B cell (primary cell): ENCODE measurements around the gene GGT7.

ENCODE experiments used
- EZH2 ChIP-seq: IDR thresholded peaks from 2 replicates; pipeline ENCODE4 v1.6.1; 2012; ENCODE audit warnings: borderline replicate concordance, low read depth, mild to moderate bottlenecking, moderate library complexity, low read length; ENCODE audit not compliant: insufficient read depth, poor library complexity, severe bottlenecking
- TF ChIP-seq, protein P1 (sequence below): fragments of 200-600 bp; IDR thresholded peaks from one replicate; pipeline ENCODE4 v1.8.0; 2022; ENCODE audit warnings: antibody characterized with exemption, mild to moderate bottlenecking

- TF ChIP-seq, protein P1, sequence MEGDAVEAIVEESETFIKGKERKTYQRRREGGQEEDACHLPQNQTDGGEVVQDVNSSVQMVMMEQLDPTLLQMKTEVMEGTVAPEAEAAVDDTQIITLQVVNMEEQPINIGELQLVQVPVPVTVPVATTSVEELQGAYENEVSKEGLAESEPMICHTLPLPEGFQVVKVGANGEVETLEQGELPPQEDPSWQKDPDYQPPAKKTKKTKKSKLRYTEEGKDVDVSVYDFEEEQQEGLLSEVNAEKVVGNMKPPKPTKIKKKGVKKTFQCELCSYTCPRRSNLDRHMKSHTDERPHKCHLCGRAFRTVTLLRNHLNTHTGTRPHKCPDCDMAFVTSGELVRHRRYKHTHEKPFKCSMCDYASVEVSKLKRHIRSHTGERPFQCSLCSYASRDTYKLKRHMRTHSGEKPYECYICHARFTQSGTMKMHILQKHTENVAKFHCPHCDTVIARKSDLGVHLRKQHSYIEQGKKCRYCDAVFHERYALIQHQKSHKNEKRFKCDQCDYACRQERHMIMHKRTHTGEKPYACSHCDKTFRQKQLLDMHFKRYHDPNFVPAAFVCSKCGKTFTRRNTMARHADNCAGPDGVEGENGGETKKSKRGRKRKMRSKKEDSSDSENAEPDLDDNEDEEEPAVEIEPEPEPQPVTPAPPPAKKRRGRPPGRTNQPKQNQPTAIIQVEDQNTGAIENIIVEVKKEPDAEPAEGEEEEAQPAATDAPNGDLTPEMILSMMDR: no peak
- no peak for TF ChIP-seq EZH2
Observed at GRCh38 chr20:34915749-34916455, 43.2 kb upstream of the GGT7 start.
